H9 (cell line): ENCODE measurements around the gene APOB. TPM values are rescaled to one million over a fixed set of nuclear protein-coding genes. Genes with fewer than 3 reads are reported as not detected.

ENCODE experiments used
- DNase-seq: peaks from one replicate; pipeline ENCODE4 v3.0.0-alpha.2; 2017
- H2AFZ ChIP-seq: one replicate; pipeline ENCODE4 v1.6.1; 2013; ENCODE audit warnings: mild to moderate bottlenecking, low read length, control low read depth, moderate library complexity
- H2AK5ac ChIP-seq: 2 replicates; pipeline ENCODE4 v1.6.1; 2013; ENCODE audit warnings: low read length, control low read depth, mixed read lengths; ENCODE audit not compliant: insufficient read length
- H2BK120ac ChIP-seq: one replicate; pipeline ENCODE4 v1.6.1; 2013; ENCODE audit warnings: low read depth, mild to moderate bottlenecking, low read length, control low read depth, inconsistent platforms; ENCODE audit not compliant: poor library complexity, severe bottlenecking
- H2BK12ac ChIP-seq: 2 replicates; pipeline ENCODE4 v1.6.1; 2013; ENCODE audit warnings: low read length, control low read depth, mixed read lengths, low read depth; ENCODE audit not compliant: insufficient read length
- H2BK15ac ChIP-seq: 2 replicates; pipeline ENCODE4 v1.6.1; 2013; ENCODE audit warnings: low read depth, low read length, control low read depth
- H2BK20ac ChIP-seq: one replicate; pipeline ENCODE4 v1.6.1; 2013; ENCODE audit warnings: low read depth, mild to moderate bottlenecking, low read length, control low read depth, inconsistent platforms; ENCODE audit not compliant: poor library complexity, severe bottlenecking
- H2BK5ac ChIP-seq: 2 replicates; pipeline ENCODE4 v1.6.1; 2013; ENCODE audit warnings: low read length, control low read depth, mixed read lengths; ENCODE audit not compliant: insufficient read length
- H3K14ac ChIP-seq: 2 replicates; pipeline ENCODE4 v1.6.1; 2013; ENCODE audit warnings: low read length, control low read depth; ENCODE audit not compliant: insufficient read depth
- H3K18ac ChIP-seq: 2 replicates; pipeline ENCODE4 v1.6.1; 2013; ENCODE audit warnings: low read depth, mild to moderate bottlenecking, mixed read lengths, low read length, control low read depth; ENCODE audit not compliant: insufficient read length
- H3K23ac ChIP-seq: 2 replicates; pipeline ENCODE4 v1.6.1; 2013; ENCODE audit warnings: low read length, control low read depth, mixed read lengths, low read depth; ENCODE audit not compliant: insufficient read length
- H3K23me2 ChIP-seq: 2 replicates; pipeline ENCODE4 v1.6.1; 2013; ENCODE audit warnings: low read depth, mild to moderate bottlenecking, mixed read lengths, low read length, control low read depth; ENCODE audit not compliant: insufficient read length, poor library complexity, severe bottlenecking
- H3K27ac ChIP-seq: 2 replicates; pipeline ENCODE4 v1.5.1; 2013; ENCODE audit warnings: low read length, control low read depth, mixed read lengths, low read depth; ENCODE audit not compliant: insufficient read length
- H3K27me3 ChIP-seq: 2 replicates; pipeline ENCODE4 v1.6.1; 2013; ENCODE audit warnings: low read length, control low read depth, inconsistent platforms; ENCODE audit not compliant: insufficient read depth
- H3K4ac ChIP-seq: 2 replicates; pipeline ENCODE4 v1.6.1; 2013; ENCODE audit warnings: low read depth, mild to moderate bottlenecking, control low read depth, inconsistent platforms, low read length, moderate library complexity
- H3K4me1 ChIP-seq: 2 replicates; pipeline ENCODE4 v1.6.1; 2013; ENCODE audit warnings: low read length, control low read depth, inconsistent platforms; ENCODE audit not compliant: insufficient read depth
- H3K4me2 ChIP-seq: 2 replicates; pipeline ENCODE4 v1.6.1; 2013; ENCODE audit warnings: low read length, control low read depth, mixed read lengths; ENCODE audit not compliant: insufficient read length, insufficient read depth
- H3K56ac ChIP-seq: 2 replicates; pipeline ENCODE4 v1.6.1; 2013; ENCODE audit warnings: low read depth, mild to moderate bottlenecking, mixed read lengths, low read length, control low read depth; ENCODE audit not compliant: insufficient read length
- H3K79me1 ChIP-seq: 2 replicates; pipeline ENCODE4 v1.6.1; 2013; ENCODE audit warnings: low read depth, mild to moderate bottlenecking, moderate library complexity, low read length, control low read depth, inconsistent platforms; ENCODE audit not compliant: insufficient read depth, poor library complexity, severe bottlenecking
- H3K79me2 ChIP-seq: 2 replicates; pipeline ENCODE4 v1.6.1; 2013; ENCODE audit warnings: low read length, control low read depth, inconsistent platforms; ENCODE audit not compliant: insufficient read depth
- H3K9ac ChIP-seq: 2 replicates; pipeline ENCODE4 v1.6.1; 2013; ENCODE audit warnings: low read length, control low read depth, mixed read lengths; ENCODE audit not compliant: insufficient read length; ENCODE audit errors: extremely low read depth
- H3K9me3 ChIP-seq: one replicate; pipeline ENCODE4 v1.6.1; 2013; ENCODE audit warnings: low read depth, low read length, inconsistent platforms; ENCODE audit not compliant: control insufficient read depth
- H3T11ph ChIP-seq: one replicate; pipeline ENCODE4 v1.6.1; 2013; ENCODE audit warnings: mild to moderate bottlenecking, low read length, control low read depth, inconsistent platforms
- H4K20me1 ChIP-seq: one replicate; pipeline ENCODE4 v1.6.1; 2013; ENCODE audit not compliant: control insufficient read depth, insufficient read length, insufficient read depth
- H4K5ac ChIP-seq: 2 replicates; pipeline ENCODE4 v1.6.1; 2013; ENCODE audit warnings: low read depth, mild to moderate bottlenecking, mixed read lengths, low read length, control low read depth; ENCODE audit not compliant: insufficient read length
- H4K8ac ChIP-seq: replicated peaks from 2 replicates; pipeline ENCODE4 v1.6.1; 2013; ENCODE audit warnings: low read length, control low read depth, mixed read lengths, low read depth; ENCODE audit not compliant: insufficient read length
- H4K91ac ChIP-seq: 2 replicates; pipeline ENCODE4 v1.6.1; 2013; ENCODE audit warnings: low read depth, mild to moderate bottlenecking, moderate library complexity, mixed read lengths, low read length, control low read depth; ENCODE audit not compliant: insufficient read length
- H3K27ac Mint-ChIP-seq, 3 experiments: 2 replicates in 2 of 3; 3 replicates in 1 of 3; pipeline ENCODE4 v1.8.0; 2020 to 2021; ENCODE audit warnings: mixed read lengths in 3 of 3, mild to moderate bottlenecking in 1 of 3, moderate library complexity in 1 of 3
- H3K27me3 Mint-ChIP-seq: 2 replicates; pipeline ENCODE4 v1.8.0; 2021; ENCODE audit warnings: low read depth, mild to moderate bottlenecking, moderate library complexity, mixed read lengths
- H3K36me3 Mint-ChIP-seq, 3 experiments: 2 replicates in 2 of 3; 3 replicates in 1 of 3; pipeline ENCODE4 v1.8.0; 2020 to 2021; ENCODE audit warnings: low read depth in 3 of 3, mixed read lengths in 3 of 3; ENCODE audit not compliant: insufficient read depth in 1 of 3
- H3K4me1 Mint-ChIP-seq, 2 experiments: 2 replicates each; pipeline ENCODE4 v1.8.0; 2020; ENCODE audit warnings: mixed read lengths in 2 of 2
- H3K4me3 Mint-ChIP-seq, 2 experiments: 2 replicates in 1 of 2; 3 replicates in 1 of 2; pipeline ENCODE4 v1.8.0; 2020 to 2021; ENCODE audit warnings: mild to moderate bottlenecking in 2 of 2, mixed read lengths in 2 of 2, moderate library complexity in 1 of 2
- H3K9me3 Mint-ChIP-seq, 2 experiments: 2 replicates in 1 of 2; 3 replicates in 1 of 2; pipeline ENCODE4 v1.8.0; 2020; ENCODE audit warnings: mild to moderate bottlenecking in 2 of 2, mixed read lengths in 2 of 2, moderate library complexity in 1 of 2
- CTCF ChIP-seq: fragments of 200-600 bp; sonication (generic); conservative IDR thresholded peaks from 3 replicates; pipeline ENCODE4 v1.8.0; 2021; ENCODE audit warnings: antibody characterized with exemption, mild to moderate bottlenecking
- WGBS: extraction: QIAGEN DNeasy Blood & Tissue Kit; methylation state at CpG from one replicate; pipeline ENCODE4 v1.1.7; 2013; ENCODE audit warnings: missing lambda C conversion rate, low lambda C conversion rate, mixed read lengths; ENCODE audit not compliant: insufficient read length; ENCODE audit errors: extremely low coverage; 5-methylcytosine and 5-hydroxymethylcytosine counted together
- total RNA-seq: library from RNA; stranded (reverse); gene quantifications from 2 replicates; pipeline ENCODE4 v1.2.1, GENCODE V29; 2021

APOB gene
- total RNA-seq, 1 experiment from 2014 or later: 0.26 TPM

- Histone ChIP-seq H2AFZ (no peak overlapping the region), H2BK120ac (no peak overlapping the region), H3K27ac (no peak overlapping the region), H2BK20ac (no peak overlapping the region), H4K91ac (no peak overlapping the region), H3K56ac (no peak overlapping the region), H3K79me2 (no peaks in the 10 kb centered on the region), H3K27me3 (peaks cover 2% of the 10 kb centered on the region; the same call in 1 of the 2 replicates), H2BK5ac (no peak overlapping the region), H3K23me2 (no peaks in the 10 kb centered on the region), H4K5ac (no peak overlapping the region), H3K18ac (no peak overlapping the region), H3K9me3 (no peaks in the 10 kb centered on the region), H4K8ac (no peak overlapping the region), H3K4me1 (no peaks in the 10 kb centered on the region), H3K14ac (no peak overlapping the region), H3T11ph (no peak overlapping the region), H2BK15ac (no peak overlapping the region), H3K79me1 (no peaks in the 10 kb centered on the region), H2BK12ac (no peak overlapping the region), H3K23ac (no peak overlapping the region), H2AK5ac (no peak overlapping the region), H3K9ac (no peak overlapping the region), H3K4me2 (no peak overlapping the region), H3K4ac (no peak overlapping the region), H4K20me1 (no peaks in the 10 kb centered on the region)
- no peaks in the 10 kb centered on the region; the same call in none of the 2 replicates for H3K27me3 Mint-ChIP-seq
- TF ChIP-seq CTCF: no peak
- no peak overlapping the region for H3K4me3 Mint-ChIP-seq
- no peak for DNase-seq
- no peak overlapping the region for H3K27ac Mint-ChIP-seq
- no CpG with 5 or more reads among the region's 5 CpGs for WGBS
- H3K36me3 Mint-ChIP-seq: no peaks in the 10 kb centered on the region
- no peaks in the 10 kb centered on the region for H3K9me3 Mint-ChIP-seq
- no peaks in the 10 kb centered on the region for H3K4me1 Mint-ChIP-seq
These were observed 71.8 kb downstream of the APOB start for GRCh38 chr2:20972110-20972509.
